ENCODE results near the gene ASMT.
"Not testable (repeated sequence)": the region's sequence is repeated elsewhere in the genome, so short reads cannot be mapped to it uniquely, and the experiment has no call there.

ASMT gene, protein sequence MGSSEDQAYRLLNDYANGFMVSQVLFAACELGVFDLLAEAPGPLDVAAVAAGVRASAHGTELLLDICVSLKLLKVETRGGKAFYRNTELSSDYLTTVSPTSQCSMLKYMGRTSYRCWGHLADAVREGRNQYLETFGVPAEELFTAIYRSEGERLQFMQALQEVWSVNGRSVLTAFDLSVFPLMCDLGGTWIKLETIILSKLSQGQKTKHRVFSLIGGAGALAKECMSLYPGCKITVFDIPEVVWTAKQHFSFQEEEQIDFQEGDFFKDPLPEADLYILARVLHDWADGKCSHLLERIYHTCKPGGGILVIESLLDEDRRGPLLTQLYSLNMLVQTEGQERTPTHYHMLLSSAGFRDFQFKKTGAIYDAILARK

DNA sequence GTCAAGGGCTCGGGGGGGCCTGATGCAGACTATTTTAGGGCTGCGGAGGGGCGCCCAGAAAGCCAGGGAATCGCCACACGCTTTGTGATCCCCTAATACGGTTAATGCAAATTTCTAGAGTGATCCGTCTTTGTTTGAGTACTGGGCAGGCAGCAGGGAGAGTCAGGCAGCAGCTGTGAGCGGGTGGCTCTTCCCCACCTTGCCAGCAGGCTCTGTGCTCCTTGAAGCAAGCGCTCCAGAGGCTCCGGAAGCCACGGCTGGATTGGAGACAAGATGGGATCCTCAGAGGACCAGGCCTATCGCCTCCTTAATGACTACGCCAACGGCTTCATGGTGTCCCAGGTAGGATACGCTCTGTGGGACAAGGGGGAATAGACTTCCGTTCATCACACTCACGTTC is at the start of gene ASMT:
ASMT (plus strand) TSS at position 133 of the 400 bp plus-strand sequence; CDS start at position 274, 141 bp downstream.
- Histone ChIP-seq H3K36me3 (ENCODE audit: insufficient read depth) (no peaks in the 10 kb centered on the region), H3K9ac (no peak within 1 kb of the TSS), H3K4me2 (no peak within 1 kb of the TSS), H3K4me3 (IDR thresholded peaks at IDR 0.05; ENCODE audit: insufficient read depth, low read depth, low read length) (no peak within 1 kb of the TSS), H3K4me1 (ENCODE audit: low read depth, poor library complexity, severe bottlenecking) (no peaks in the 10 kb centered on the region), H4K20me1 (ENCODE audit: insufficient read depth) (no peaks in the 10 kb centered on the region), H2AFZ (ENCODE audit: low read depth) (no peak within 1 kb of the TSS), H3K79me2 (ENCODE audit: insufficient read depth, low read depth) (no peaks in the 10 kb centered on the region), H3K27me3 (ENCODE audit: insufficient read depth, low read depth) (no peaks in the 10 kb centered on the region), H3K27ac (no peak within 1 kb of the TSS)
- TF ChIP-seq, protein P1, sequence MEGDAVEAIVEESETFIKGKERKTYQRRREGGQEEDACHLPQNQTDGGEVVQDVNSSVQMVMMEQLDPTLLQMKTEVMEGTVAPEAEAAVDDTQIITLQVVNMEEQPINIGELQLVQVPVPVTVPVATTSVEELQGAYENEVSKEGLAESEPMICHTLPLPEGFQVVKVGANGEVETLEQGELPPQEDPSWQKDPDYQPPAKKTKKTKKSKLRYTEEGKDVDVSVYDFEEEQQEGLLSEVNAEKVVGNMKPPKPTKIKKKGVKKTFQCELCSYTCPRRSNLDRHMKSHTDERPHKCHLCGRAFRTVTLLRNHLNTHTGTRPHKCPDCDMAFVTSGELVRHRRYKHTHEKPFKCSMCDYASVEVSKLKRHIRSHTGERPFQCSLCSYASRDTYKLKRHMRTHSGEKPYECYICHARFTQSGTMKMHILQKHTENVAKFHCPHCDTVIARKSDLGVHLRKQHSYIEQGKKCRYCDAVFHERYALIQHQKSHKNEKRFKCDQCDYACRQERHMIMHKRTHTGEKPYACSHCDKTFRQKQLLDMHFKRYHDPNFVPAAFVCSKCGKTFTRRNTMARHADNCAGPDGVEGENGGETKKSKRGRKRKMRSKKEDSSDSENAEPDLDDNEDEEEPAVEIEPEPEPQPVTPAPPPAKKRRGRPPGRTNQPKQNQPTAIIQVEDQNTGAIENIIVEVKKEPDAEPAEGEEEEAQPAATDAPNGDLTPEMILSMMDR (conservative IDR thresholded peaks at IDR 0.05; ENCODE audit: low read depth, low read length), result no peak

DNA sequence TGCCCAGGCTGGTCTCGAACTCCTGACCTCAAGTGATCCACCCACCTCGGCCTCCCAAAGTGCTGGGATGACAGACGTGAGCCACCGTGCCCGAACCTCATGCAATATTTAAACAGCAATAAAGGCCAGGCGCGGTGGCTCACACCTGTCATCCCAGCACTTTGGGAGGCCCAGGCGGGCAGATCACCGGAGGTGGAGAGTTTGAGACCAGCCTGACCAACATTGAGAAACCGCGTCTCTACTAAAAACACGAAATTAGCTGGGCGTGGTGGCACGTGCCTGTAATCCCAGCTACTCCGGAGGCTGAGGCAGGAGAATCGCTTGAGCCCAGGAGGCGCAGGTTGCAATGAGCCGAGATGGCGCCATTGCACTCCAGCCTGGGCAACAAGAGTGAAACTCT is 40.7 kb upstream of the ASMT start:
- H3K4me3 ChIP-seq (IDR thresholded peaks at IDR 0.05; ENCODE audit: insufficient read depth, low read depth, low read length); H2AFZ ChIP-seq (ENCODE audit: low read depth); H3K36me3 ChIP-seq (ENCODE audit: insufficient read depth); H3K9ac ChIP-seq; H3K79me2 ChIP-seq (ENCODE audit: insufficient read depth, low read depth); H3K27ac ChIP-seq; H3K27me3 ChIP-seq (ENCODE audit: insufficient read depth, low read depth); H4K20me1 ChIP-seq (ENCODE audit: insufficient read depth); H3K4me1 ChIP-seq (ENCODE audit: low read depth, poor library complexity, severe bottlenecking); H3K4me2 ChIP-seq: not testable (repeated sequence)

DNA sequence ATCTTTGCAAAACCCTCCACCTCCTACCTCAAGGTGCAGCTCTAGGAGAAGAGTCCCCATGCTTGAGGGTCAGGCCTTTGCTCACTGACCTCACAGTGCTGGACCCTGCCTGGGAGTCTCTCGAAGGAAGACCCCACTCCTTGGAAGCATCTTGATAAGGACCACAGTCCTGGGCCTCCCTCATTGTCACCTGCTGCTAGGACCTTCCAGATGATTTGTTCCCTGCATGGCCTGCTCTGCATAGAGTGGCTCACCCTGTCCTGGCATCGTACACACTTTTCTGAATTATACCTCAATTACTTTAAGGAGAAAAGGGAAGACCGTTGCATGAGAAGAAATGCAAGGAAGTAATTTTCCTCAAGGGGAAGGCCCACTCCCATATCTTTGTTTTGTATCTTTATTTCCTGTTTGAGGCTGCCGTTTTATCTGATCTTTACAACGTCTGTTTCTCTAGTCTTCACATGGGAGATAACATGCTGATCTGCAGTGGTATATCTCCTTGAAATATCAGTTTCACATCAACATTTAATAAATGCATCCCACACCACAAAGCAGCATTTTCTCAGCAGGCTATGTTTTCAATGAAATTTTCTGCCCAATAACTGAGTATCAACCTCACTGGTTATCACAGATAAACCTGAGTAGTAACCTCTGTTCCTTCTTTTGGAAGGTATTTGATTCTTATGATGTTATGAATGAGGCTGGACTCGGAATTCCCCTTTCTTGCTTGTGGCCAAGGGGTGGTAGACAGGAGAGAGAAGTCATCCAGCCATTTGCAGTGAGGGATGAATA is 38.5 kb upstream of the ASMT start:
- Histone ChIP-seq H3K36me3 (ENCODE audit: insufficient read depth) (no peaks in the 10 kb centered on the region), H3K4me3 (IDR thresholded peaks at IDR 0.05; ENCODE audit: insufficient read depth, low read depth, low read length) (no peak overlapping the region), H3K27me3 (ENCODE audit: insufficient read depth, low read depth) (no peaks in the 10 kb centered on the region), H3K27ac (no peak overlapping the region), H3K79me2 (ENCODE audit: insufficient read depth, low read depth) (no peaks in the 10 kb centered on the region), H2AFZ (ENCODE audit: low read depth) (peak overlapping the region; percentile 12; the same call in 1 of the 2 replicates), H3K4me1 (ENCODE audit: low read depth, poor library complexity, severe bottlenecking) (peaks cover 15% of the 10 kb centered on the region), H3K4me2 (peak overlapping the region; percentile 36; the same call in 1 of the 2 replicates), H4K20me1 (ENCODE audit: insufficient read depth) (no peaks in the 10 kb centered on the region), H3K9ac (no peak overlapping the region)
- TF ChIP-seq, protein P1 (conservative IDR thresholded peaks at IDR 0.05; ENCODE audit: low read depth, low read length), result no peak

DNA sequence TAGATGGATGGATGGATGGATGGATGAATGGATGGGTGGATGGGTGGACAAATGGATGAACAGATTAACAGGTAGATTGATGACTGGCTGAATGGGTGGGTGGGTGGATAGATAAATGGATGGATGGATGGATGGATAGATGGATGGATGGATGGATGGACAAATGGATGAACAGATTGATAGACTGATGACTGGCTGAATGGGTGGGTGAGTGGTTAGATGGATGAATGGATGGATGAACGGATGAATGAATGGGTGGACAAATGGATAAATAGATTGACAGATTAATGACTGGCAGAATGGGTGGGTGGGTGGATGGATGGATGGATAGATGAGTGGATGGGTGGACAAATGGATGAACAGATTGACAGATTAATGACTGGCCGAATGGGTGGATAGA is 37.0 kb upstream of the ASMT start:
- TF ChIP-seq, protein P1 (conservative IDR thresholded peaks at IDR 0.05; ENCODE audit: low read depth, low read length), result no peak

More for the DNA sequence above, 37.0 kb upstream of the ASMT start:
- no peak overlapping the region for H3K4me2 ChIP-seq
- no peak overlapping the region for H3K9ac ChIP-seq
- H3K27ac ChIP-seq, result no peak overlapping the region
- no peak overlapping the region for H3K4me3 ChIP-seq (IDR thresholded peaks at IDR 0.05; ENCODE audit: insufficient read depth, low read depth, low read length)
- no peaks in the 10 kb centered on the region for H4K20me1 ChIP-seq (ENCODE audit: insufficient read depth)
- no peak overlapping the region for H2AFZ ChIP-seq (ENCODE audit: low read depth)
- H3K36me3 ChIP-seq (ENCODE audit: insufficient read depth), result no peaks in the 10 kb centered on the region
- peaks cover 28% of the 10 kb centered on the region for H3K4me1 ChIP-seq (ENCODE audit: low read depth, poor library complexity, severe bottlenecking)
- no peaks in the 10 kb centered on the region for H3K79me2 ChIP-seq (ENCODE audit: insufficient read depth, low read depth)
- no peaks in the 10 kb centered on the region for H3K27me3 ChIP-seq (ENCODE audit: insufficient read depth, low read depth)

Measured in KMS-11 (cell line).